ENCODE results near the gene MSI2. TPM values are rescaled to one million over a fixed set of nuclear protein-coding genes. Genes with fewer than 3 reads are reported as not detected.

MSI2 gene
- total and polyA plus RNA-seq, 4 donors: 9.4 to 64.0 (median 30.4) TPM

DNA sequence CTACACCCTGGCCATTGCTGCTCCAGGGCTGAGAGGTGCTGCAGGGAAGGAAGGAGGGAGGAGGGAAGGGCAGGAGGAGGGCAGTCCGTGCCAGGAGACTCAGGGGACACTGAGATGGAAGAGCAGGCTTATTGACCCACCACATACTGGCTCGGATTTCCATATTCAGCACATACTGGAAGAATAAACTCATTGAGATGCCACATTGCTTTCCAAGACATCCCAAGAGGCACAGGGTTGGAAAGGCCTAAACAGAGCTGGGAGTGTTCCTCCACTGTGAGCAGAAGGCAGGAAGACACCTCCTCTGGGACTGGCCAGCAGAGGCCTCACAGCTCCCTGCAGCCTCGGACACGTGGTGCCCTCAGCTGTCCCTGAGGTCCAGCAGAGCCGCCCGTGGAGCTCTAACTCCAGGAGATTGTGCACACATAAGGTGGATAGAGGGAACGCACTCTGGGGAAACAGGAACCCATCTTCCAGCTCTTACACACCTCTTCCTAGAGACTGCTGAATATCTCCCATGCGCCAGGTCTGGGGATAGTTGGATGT lies 471.4 kb downstream of the MSI2 start:
- 82 to 87% methylated on average over 8 of the region's 8 CpGs for WGBS, 2 donors
- Histone ChIP-seq H3K9me3 (ENCODE audit: control insufficient read depth in 4 of 4, insufficient read depth in 3 of 4, low read length in 3 of 4) (no peaks in the 10 kb centered on the region), H3K4me1 (ENCODE audit: control insufficient read depth in 5 of 5, insufficient read depth in 5 of 5, low read length in 5 of 5) (peaks cover 0 to 8% (median 6%) of the 10 kb centered on the region in 5 donors), H3K36me3 (ENCODE audit: control insufficient read depth in 4 of 4, insufficient read depth in 4 of 4, low read length in 4 of 4) (no peaks in the 10 kb centered on the region), H3K27ac (ENCODE audit: low read depth in 1 of 2, low read length in 1 of 2) (no peak overlapping the region), H3K9ac (ENCODE audit: insufficient read depth in 1 of 2, low read length in 2 of 2) (no peak overlapping the region), H3K4me3 (no peak overlapping the region), H3K27me3 (ENCODE audit: control insufficient read depth in 3 of 3, insufficient read depth in 3 of 3, low read length in 2 of 3) (no peaks in the 10 kb centered on the region)
- TF ChIP-seq, protein P1, sequence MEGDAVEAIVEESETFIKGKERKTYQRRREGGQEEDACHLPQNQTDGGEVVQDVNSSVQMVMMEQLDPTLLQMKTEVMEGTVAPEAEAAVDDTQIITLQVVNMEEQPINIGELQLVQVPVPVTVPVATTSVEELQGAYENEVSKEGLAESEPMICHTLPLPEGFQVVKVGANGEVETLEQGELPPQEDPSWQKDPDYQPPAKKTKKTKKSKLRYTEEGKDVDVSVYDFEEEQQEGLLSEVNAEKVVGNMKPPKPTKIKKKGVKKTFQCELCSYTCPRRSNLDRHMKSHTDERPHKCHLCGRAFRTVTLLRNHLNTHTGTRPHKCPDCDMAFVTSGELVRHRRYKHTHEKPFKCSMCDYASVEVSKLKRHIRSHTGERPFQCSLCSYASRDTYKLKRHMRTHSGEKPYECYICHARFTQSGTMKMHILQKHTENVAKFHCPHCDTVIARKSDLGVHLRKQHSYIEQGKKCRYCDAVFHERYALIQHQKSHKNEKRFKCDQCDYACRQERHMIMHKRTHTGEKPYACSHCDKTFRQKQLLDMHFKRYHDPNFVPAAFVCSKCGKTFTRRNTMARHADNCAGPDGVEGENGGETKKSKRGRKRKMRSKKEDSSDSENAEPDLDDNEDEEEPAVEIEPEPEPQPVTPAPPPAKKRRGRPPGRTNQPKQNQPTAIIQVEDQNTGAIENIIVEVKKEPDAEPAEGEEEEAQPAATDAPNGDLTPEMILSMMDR (IDR thresholded peaks at IDR 0.05; ENCODE audit: control extremely low read depth, extremely low read depth): no peak
- no peak for DNase-seq
- no peak for ATAC-seq (ENCODE audit: insufficient read depth, low FRiP score)

DNA sequence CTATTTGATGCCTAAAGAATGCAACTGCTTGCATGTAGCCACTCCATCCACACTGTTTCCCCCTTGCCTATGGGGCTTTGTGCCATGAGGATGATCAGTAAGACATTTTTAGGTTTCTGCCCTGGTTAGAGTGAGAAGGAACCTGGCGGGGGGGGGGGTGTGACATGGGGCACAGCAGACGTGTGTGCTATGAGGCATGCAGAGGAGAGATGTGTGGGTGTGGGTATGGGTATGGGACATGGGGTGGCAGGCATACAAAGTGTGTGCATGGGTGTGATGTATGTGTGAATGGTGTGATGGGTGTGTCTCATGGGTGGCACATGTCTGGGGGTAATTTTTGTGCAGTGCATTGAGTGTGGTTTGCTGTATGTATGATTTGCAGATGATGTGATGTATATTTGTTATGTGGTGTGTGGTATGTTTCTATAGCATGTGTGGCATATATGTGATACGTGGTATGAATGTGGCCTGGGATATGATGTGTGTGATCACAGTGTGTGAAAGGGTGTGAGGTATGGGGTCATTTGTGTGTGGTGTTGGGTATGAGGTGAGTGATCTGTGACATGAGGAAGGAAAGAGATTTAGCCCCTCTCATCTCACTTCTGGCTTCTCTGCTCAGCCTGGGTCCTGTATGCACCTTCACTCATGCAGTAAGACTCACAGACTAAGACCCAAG lies 473.8 kb downstream of the MSI2 start:
- TF ChIP-seq, protein P1 (IDR thresholded peaks at IDR 0.05; ENCODE audit: control extremely low read depth, extremely low read depth): no peak
- DNase-seq (no peak), ATAC-seq (ENCODE audit: insufficient read depth, low FRiP score) (no peak)
- peaks cover 0 to 8% (median 6%) of the 10 kb centered on the region in 5 donors for H3K4me1 ChIP-seq (ENCODE audit: control insufficient read depth in 5 of 5, insufficient read depth in 5 of 5, low read length in 5 of 5)
- no peak overlapping the region for H3K9ac ChIP-seq (ENCODE audit: insufficient read depth in 1 of 2, low read length in 2 of 2)
- H3K27ac ChIP-seq (ENCODE audit: low read depth in 1 of 2, low read length in 1 of 2): no peak overlapping the region
- no peak overlapping the region for H3K4me3 ChIP-seq
- no peaks in the 10 kb centered on the region for H3K27me3 ChIP-seq (ENCODE audit: control insufficient read depth in 3 of 3, insufficient read depth in 3 of 3, low read length in 2 of 3)
- no peaks in the 10 kb centered on the region for H3K36me3 ChIP-seq (ENCODE audit: control insufficient read depth in 4 of 4, insufficient read depth in 4 of 4, low read length in 4 of 4)
- no peaks in the 10 kb centered on the region for H3K9me3 ChIP-seq (ENCODE audit: control insufficient read depth in 4 of 4, insufficient read depth in 3 of 4, low read length in 3 of 4)
- WGBS, 2 donors: 81 to 88% methylated on average over 3 of the region's 3 CpGs

DNA sequence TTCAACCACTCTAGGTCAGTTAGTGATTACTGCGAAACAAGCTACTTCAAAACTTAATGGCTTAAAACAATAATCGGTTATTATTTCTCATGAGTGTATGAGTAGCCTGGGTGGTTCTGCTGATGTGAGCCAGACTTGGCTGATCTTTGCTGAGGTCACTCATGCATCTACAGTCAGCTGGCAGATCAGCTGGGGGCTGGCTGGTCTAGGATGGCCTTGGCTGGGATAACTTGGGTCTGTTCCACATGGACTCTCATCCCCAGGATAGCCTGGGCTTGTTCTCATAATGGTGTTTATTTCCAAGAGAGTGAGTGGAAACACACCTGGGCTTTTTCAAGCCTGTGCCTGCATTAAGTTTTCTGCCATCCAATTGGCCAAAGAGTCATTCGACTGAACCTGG lies 475.7 kb downstream of the MSI2 start:
- peak; percentile 30 to 74 (median 57) for DNase-seq
- H3K36me3 ChIP-seq (ENCODE audit: control insufficient read depth in 4 of 4, insufficient read depth in 4 of 4, low read length in 4 of 4): no peaks in the 10 kb centered on the region
- peaks cover 0 to 8% (median 6%) of the 10 kb centered on the region in 5 donors for H3K4me1 ChIP-seq (ENCODE audit: control insufficient read depth in 5 of 5, insufficient read depth in 5 of 5, low read length in 5 of 5)
- WGBS, 2 donors: 76 to 84% methylated on average over 3 of the region's 3 CpGs
- no peaks in the 10 kb centered on the region for H3K9me3 ChIP-seq (ENCODE audit: control insufficient read depth in 4 of 4, insufficient read depth in 3 of 4, low read length in 3 of 4)
- H3K27me3 ChIP-seq (ENCODE audit: control insufficient read depth in 3 of 3, insufficient read depth in 3 of 3, low read length in 2 of 3): no peaks in the 10 kb centered on the region
- H3K9ac ChIP-seq (ENCODE audit: insufficient read depth in 1 of 2, low read length in 2 of 2): no peak overlapping the region
- no peak overlapping the region for H3K4me3 ChIP-seq
- TF ChIP-seq, protein P1 (IDR thresholded peaks at IDR 0.05; ENCODE audit: control extremely low read depth, extremely low read depth): no peak
- no peak for ATAC-seq (ENCODE audit: insufficient read depth, low FRiP score)
- H3K27ac ChIP-seq (ENCODE audit: low read depth in 1 of 2, low read length in 1 of 2): no peak overlapping the region
